MCF 10A (cell line): Measurements from ENCODE around the gene RWDD4. TPM values are rescaled to one million over a fixed set of nuclear protein-coding genes. Genes with fewer than 3 reads are reported as not detected.

Experiments used
- BruUV-seq: library from RNA; stranded (reverse); fragments of 400-500 nt; replicated peaks from 2 replicates; lab custom pipeline; 2021; lab: Mats Ljungman, UMichigan
- CTCF ChIA-PET: fragments of 300-600 bp; sonication (Branson Sonifier 250); formaldehyde crosslinking; extraction: SDS; loops from one replicate; lab custom pipeline; 2021; ENCODE audit warnings: antibody characterized with exemption, inconsistent platforms; lab: Yijun Ruan, JAX
- POLR2A ChIA-PET: fragments of 300-600, 350-650 bp; sonication (Branson Sonifier 250); formaldehyde crosslinking; extraction: SDS; loops from one replicate; lab custom pipeline; 2020; ENCODE audit warnings: antibody characterized with exemption, inconsistent platforms; lab: Yijun Ruan, JAX
- DNase-seq: peaks from one replicate; pipeline ENCODE4 v3.0.0-alpha.2; 2018; ENCODE audit not compliant: unreplicated experiment
- H3K27ac Mint-ChIP-seq: one replicate; pipeline ENCODE4 v1.8.0; 2022; ENCODE audit warnings: mild to moderate bottlenecking, low read depth, mixed read lengths; ENCODE audit not compliant: unreplicated experiment
- H3K27me3 Mint-ChIP-seq: one replicate; pipeline ENCODE4 v1.8.0; 2022; ENCODE audit warnings: mixed read lengths; ENCODE audit not compliant: insufficient read depth, unreplicated experiment
- H3K36me3 Mint-ChIP-seq: one replicate; pipeline ENCODE4 v1.8.0; 2022; ENCODE audit warnings: mild to moderate bottlenecking, moderate library complexity, mixed read lengths; ENCODE audit not compliant: insufficient read depth, unreplicated experiment
- H3K4me1 Mint-ChIP-seq: one replicate; pipeline ENCODE4 v1.8.0; 2022; ENCODE audit warnings: mixed read lengths; ENCODE audit not compliant: insufficient read depth, unreplicated experiment
- H3K4me3 Mint-ChIP-seq: one replicate; pipeline ENCODE4 v1.8.0; 2022; ENCODE audit warnings: mild to moderate bottlenecking, moderate library complexity, mixed read lengths; ENCODE audit not compliant: unreplicated experiment
- H3K9me3 Mint-ChIP-seq: one replicate; pipeline ENCODE4 v1.8.0; 2022; ENCODE audit warnings: mixed read lengths; ENCODE audit not compliant: unreplicated experiment
- intact Hi-C: fragments of 100-400 bp; cut with micrococcal nuclease; formaldehyde crosslinking; loops from 2 replicates; pipeline ENCODE4 v1.14.1; 2022
- total RNA-seq: library from RNA; stranded (reverse); gene quantifications from 2 replicates; pipeline ENCODE4 v1.2.3, GENCODE V29; 2022
- TF ChIP-seq, protein P1 (sequence below): fragments of 200-600 bp; IDR thresholded peaks from one replicate; pipeline ENCODE4 v1.8.0; 2022; ENCODE audit warnings: antibody characterized with exemption, mild to moderate bottlenecking; ENCODE audit not compliant: unreplicated experiment

RWDD4 gene
- total RNA-seq, 1 experiment from 2014 or later, result 26.1 TPM

DNA sequence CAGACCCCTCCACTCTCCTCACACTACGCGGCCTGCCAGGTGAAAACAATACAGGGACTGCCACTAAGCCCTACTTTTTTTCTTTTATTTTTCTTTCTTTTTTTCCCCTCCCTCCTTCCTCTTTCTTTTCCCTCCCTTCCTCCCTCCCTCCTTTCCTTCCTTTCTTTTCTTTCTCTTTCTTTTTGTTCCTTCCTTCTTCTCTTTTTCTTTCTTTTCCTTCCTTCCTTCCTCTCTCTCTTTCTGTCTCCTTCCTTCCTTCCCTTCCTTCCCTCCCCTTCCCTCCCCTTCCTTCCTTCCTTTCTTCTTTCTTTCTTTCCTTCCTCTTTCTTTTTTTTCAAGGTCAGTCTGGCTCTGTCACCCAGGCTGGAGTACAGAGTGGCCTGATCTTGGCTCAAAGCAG, 41.9 kb downstream of the RWDD4 start:
- BruUV-seq, result no TSS peak
- no peaks in the 10 kb centered on the region for H3K9me3 Mint-ChIP-seq
- no peaks in the 10 kb centered on the region for H3K4me1 Mint-ChIP-seq
- H3K27me3 Mint-ChIP-seq, result no peaks in the 10 kb centered on the region
- no peaks in the 10 kb centered on the region for H3K36me3 Mint-ChIP-seq
- H3K4me3 Mint-ChIP-seq, result no peak overlapping the region
- POLR2A ChIA-PET, result no interaction called here
- CTCF ChIA-PET, result no interaction called here
- H3K27ac Mint-ChIP-seq, result no peak overlapping the region
- no peak for DNase-seq
- intact Hi-C loops, result no loop called here
- TF ChIP-seq, protein P1, sequence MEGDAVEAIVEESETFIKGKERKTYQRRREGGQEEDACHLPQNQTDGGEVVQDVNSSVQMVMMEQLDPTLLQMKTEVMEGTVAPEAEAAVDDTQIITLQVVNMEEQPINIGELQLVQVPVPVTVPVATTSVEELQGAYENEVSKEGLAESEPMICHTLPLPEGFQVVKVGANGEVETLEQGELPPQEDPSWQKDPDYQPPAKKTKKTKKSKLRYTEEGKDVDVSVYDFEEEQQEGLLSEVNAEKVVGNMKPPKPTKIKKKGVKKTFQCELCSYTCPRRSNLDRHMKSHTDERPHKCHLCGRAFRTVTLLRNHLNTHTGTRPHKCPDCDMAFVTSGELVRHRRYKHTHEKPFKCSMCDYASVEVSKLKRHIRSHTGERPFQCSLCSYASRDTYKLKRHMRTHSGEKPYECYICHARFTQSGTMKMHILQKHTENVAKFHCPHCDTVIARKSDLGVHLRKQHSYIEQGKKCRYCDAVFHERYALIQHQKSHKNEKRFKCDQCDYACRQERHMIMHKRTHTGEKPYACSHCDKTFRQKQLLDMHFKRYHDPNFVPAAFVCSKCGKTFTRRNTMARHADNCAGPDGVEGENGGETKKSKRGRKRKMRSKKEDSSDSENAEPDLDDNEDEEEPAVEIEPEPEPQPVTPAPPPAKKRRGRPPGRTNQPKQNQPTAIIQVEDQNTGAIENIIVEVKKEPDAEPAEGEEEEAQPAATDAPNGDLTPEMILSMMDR, result no peak

DNA sequence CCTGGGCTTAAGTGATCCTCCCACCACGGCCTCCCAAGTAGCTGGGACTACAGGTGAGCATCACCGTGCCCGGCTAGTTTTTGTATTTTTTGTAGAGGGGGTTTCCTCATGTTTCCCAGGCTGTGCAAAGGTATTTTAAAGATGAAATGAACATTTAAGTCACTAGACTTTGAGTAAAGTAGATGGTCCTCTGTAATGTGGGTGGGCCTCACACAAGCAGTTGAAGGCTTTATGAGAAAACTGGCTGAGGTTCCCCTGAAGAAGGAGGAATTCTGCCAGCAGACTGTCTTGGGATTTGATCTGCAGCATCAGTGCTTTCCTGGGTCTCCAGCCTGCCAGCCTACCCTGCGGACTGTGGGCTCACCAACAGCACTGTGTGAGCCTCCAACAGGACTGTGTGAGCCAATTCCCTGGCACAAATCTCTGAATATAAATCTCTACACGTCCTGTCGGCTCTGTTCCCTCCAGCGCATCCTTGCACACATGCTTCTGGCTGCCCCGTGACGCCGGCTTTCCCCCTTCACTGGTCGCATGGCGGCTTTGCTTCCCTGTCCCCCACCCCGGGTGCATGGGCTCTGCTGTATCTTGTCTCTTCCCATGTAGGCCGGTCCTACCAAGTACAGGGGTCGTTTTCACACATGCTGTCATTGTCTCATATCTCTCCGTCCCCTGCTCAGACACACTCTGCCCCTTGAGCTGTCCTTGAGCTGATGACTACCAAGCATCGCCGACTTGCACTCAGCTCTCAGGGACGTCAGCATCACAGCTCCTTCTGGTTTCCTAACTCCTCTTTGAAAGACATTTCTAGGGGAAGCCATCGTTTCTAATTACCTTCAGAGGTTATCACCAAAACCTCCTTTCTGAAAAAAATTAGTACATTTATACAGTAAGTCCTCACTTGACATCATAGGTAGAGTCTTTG, 46.4 kb downstream of the RWDD4 start:
- intact Hi-C loops, result no loop called here
- no peak for DNase-seq
- BruUV-seq, result no TSS peak
- TF ChIP-seq, protein P1, result no peak
- Mint-ChIP-seq H3K27ac (no peak overlapping the region), H3K4me3 (no peak overlapping the region), H3K9me3 (no peaks in the 10 kb centered on the region), H3K27me3 (no peaks in the 10 kb centered on the region), H3K36me3 (no peaks in the 10 kb centered on the region), H3K4me1 (no peaks in the 10 kb centered on the region)
- CTCF ChIA-PET, result interaction anchor here (0.7 to 1.1 kb wide), 2 partner anchors 143 to 159 kb away, joined by 3 read pairs; no protein-coding TSS in a partner anchor
- POLR2A ChIA-PET, result no interaction called here

DNA sequence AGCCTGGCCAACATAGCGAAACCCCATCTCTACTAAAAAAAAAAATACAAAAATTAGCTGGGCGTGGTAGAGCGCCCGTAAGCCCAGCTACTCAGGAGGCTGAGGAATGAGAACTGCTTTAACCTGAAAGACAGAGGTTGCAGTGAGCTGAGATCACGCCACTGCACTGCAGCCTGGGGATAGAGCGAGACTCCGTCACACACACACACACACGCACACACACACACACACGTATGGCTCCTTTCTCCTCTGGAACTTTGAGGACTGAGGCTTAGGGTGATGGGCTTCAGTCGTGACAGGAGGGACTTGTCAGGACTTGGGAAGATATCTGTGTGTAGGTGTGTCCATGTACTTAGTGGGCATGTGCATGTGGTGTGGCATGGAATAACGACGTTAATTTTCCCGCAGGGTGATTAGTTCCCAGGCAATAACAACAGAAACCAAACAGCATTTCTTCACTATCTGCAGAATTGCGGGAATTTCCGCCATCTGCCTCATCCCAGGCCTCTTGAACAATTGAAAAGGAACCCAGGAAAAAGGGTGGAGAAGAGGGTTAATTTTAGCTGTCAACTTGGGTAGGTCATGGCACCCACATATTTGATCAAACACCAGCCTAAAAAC, 47.7 kb downstream of the RWDD4 start:
- no peaks in the 10 kb centered on the region for H3K9me3 Mint-ChIP-seq
- no peaks in the 10 kb centered on the region for H3K27me3 Mint-ChIP-seq
- H3K36me3 Mint-ChIP-seq, result no peaks in the 10 kb centered on the region
- no peak for DNase-seq
- ChIA-PET CTCF (interaction anchor here (1.1 kb wide), 1 partner anchor 142 kb away, joined by 3 read pairs; no protein-coding TSS in a partner anchor), POLR2A (no interaction called here)
- no peak overlapping the region for H3K27ac Mint-ChIP-seq
- intact Hi-C loops, result no loop called here
- H3K4me1 Mint-ChIP-seq, result no peaks in the 10 kb centered on the region
- no peak overlapping the region for H3K4me3 Mint-ChIP-seq
- TF ChIP-seq, protein P1, result no peak
- no TSS peak for BruUV-seq

DNA sequence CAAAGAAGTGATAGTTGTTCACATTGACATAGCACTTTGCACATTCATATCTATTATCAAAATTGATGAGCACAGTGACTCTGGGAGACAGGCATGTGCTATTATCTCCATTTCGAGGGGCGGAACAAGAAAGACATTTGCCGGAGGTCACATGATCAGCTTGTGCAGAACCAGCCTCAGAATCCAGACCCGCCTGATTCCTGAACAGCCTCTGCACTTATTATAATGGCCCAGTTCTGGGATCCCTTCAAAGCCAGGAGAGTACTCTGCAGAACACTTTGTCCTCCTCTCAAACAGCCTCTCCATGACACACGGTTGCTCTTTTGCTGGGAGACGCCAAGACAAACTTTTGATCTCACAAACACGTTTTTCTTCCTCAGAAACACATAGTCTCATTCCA, 48.4 kb downstream of the RWDD4 start:
- no TSS peak for BruUV-seq
- Mint-ChIP-seq H3K9me3 (no peaks in the 10 kb centered on the region), H3K4me3 (no peak overlapping the region), H3K36me3 (no peaks in the 10 kb centered on the region), H3K27me3 (no peaks in the 10 kb centered on the region), H3K4me1 (no peaks in the 10 kb centered on the region), H3K27ac (no peak overlapping the region)
- ChIA-PET CTCF (interaction anchor here (0.6 kb wide), 1 partner anchor 137 kb away, joined by 3 read pairs; no protein-coding TSS in a partner anchor), POLR2A (no interaction called here)
- intact Hi-C loops, result no loop called here
- DNase-seq, result no peak
- TF ChIP-seq, protein P1, result no peak
